HepG2 (cell line): ENCODE results near the gene CD24.

Experiments
- ATF7-NPFF ChIP-seq: sonication (generic); formaldehyde crosslinking; IDR thresholded peaks from 2 replicates; pipeline ENCODE4 v1.8.1; 2023; ENCODE audit warnings: mild to moderate bottlenecking, low read depth, missing genetic modification reagents, moderate library complexity
- CTCF ChIP-seq: sonication (generic); formaldehyde crosslinking; IDR thresholded peaks from 2 replicates; pipeline ENCODE4 v1.5.0; 2020; ENCODE audit warnings: mild to moderate bottlenecking, missing genetic modification reagents, moderate library complexity
- REST ChIP-seq, 2 experiments: IDR thresholded peaks; 2 replicates each; pipeline ENCODE4 v1.6.1; 2011 to 2012; ENCODE audit warnings: low read length in 2 of 2, borderline replicate concordance in 1 of 2, low read depth in 1 of 2, mild to moderate bottlenecking in 1 of 2, moderate library complexity in 1 of 2
- TOE1 ChIP-seq: sonication (generic); formaldehyde crosslinking; IDR thresholded peaks from 2 replicates; pipeline ENCODE4 v1.4.0; 2020; ENCODE audit warnings: mild to moderate bottlenecking, missing genetic modification reagents
- ZBTB43 ChIP-seq: sonication (generic); formaldehyde crosslinking; conservative IDR thresholded peaks from 2 replicates; pipeline ENCODE4 v1.4.0; 2020; ENCODE audit warnings: missing genetic modification reagents
- ZNF12 ChIP-seq: sonication (generic); formaldehyde crosslinking; IDR thresholded peaks from 2 replicates; pipeline ENCODE4 v1.5.0; 2020; ENCODE audit warnings: missing genetic modification reagents
- ZNF264 ChIP-seq: sonication (generic); formaldehyde crosslinking; IDR thresholded peaks from 2 replicates; pipeline ENCODE4 v1.4.0; 2020; ENCODE audit warnings: missing genetic modification reagents

GRCh38 chr6:106997392-106998158, 23.0 kb upstream of the CD24 start:
- TF ChIP-seq CTCF (CRISPR knock-in tag), result peak; percentile 93
- TF ChIP-seq ATF7-NPFF (CRISPR knock-in tag), result no peak
- TF ChIP-seq ZBTB43 (CRISPR knock-in tag), result no peak
- no peak for TF ChIP-seq ZNF264 (CRISPR knock-in tag)
- no peak for TF ChIP-seq TOE1 (CRISPR knock-in tag)
- TF ChIP-seq ZNF12, result no peak
- no peak for TF ChIP-seq REST (IDR thresholded peaks at IDR 0.05; ENCODE audit: borderline replicate concordance in 1 of 2, low read depth in 1 of 2, low read length in 2 of 2)
